Activated naive CD4-positive, alpha-beta T cell treated with anti-CD3 and anti-CD28 coated beads for 36 hours (primary cell): ENCODE results near the gene MLLT6. TPM values are rescaled to one million over a fixed set of nuclear protein-coding genes. Genes with fewer than 3 reads are reported as not detected.
A peak's percentile ranks its signal among the peaks of the same experiment; 100 is the strongest.

Experiments
- CTCF ChIA-PET: fragments of 350-600 bp; sonication (Branson Sonifier 250); formaldehyde crosslinking; loops from one replicate; lab custom pipeline; 2021; ENCODE audit warnings: antibody characterized with exemption; lab: Charles Lee
- DNase-seq: peaks from one replicate; pipeline ENCODE4 v3.0.0-alpha.2; 2020
- H3K27ac Mint-ChIP-seq: one replicate; pipeline ENCODE4 v1.8.0; 2021; ENCODE audit warnings: mild to moderate bottlenecking, mixed read lengths
- H3K27me3 Mint-ChIP-seq: one replicate; pipeline ENCODE4 v1.8.0; 2021; ENCODE audit warnings: low read depth, mixed read lengths
- H3K36me3 Mint-ChIP-seq: one replicate; pipeline ENCODE4 v1.8.0; 2021; ENCODE audit warnings: low read depth, mixed read lengths
- H3K4me1 Mint-ChIP-seq: one replicate; pipeline ENCODE4 v1.8.0; 2021; ENCODE audit warnings: low read depth, mixed read lengths
- H3K4me3 Mint-ChIP-seq: one replicate; pipeline ENCODE4 v1.8.0; 2021; ENCODE audit warnings: mild to moderate bottlenecking, moderate library complexity, mixed read lengths
- H3K9me3 Mint-ChIP-seq: one replicate; pipeline ENCODE4 v1.8.0; 2021; ENCODE audit warnings: mixed read lengths
- intact Hi-C: fragments of 100-400 bp; cut with micrococcal nuclease; formaldehyde crosslinking; loops from one replicate; pipeline ENCODE4 v1.15.1; 2023
- total RNA-seq, 2 experiments: library from RNA; stranded (reverse); gene quantifications; one replicate each; pipeline ENCODE4 v1.2.3, GENCODE V29; 2021

MLLT6 gene
- total RNA-seq, 2 experiments from 2014 or later = 170 to 177 TPM

DNA sequence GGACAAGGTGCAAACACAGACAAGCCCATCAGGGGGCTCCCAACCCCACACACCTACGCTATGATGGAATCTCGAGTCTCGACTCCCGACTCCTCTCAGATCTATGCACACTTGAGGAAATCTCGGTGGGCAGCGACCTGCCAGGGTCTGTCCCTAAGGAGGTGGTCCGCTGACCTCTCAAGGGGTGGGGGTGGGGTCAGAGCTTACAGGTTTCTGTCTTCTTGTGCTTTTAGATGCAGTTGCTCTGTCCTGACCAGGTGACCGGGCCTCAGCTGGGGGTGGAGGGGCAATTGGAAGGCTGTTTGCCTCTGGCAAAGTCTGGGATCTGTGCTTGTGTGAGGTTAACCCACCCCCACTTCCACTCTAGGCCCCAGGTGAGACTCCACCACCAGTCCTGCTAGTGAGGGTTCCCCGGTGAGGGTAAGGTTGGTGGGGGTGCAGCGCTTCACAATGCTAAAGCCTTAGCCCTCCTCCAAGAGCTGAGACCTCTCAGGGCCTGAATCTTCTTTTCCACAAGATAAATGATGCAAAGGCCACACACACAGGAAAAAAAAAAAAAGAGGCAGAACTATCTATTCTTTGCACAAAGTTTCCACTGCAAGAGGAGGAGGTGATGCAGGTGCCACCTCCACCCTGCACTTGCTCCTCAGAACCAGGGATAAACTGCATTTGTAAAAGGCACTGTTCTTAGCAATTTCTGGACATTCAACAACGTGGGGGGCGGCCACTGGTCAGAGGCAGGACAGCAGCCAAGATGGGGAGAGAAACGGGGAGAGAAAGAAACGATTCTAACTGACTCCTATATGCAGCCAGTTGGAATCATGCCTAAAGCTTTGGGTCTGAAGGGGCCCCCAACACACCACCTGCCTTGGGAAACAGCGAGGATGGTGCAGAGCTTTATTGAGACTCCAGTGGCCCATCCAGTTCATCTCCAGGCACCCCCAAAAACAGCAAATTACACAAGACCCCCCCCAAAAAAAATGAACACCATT, 29.2 kb downstream of the MLLT6 start:
- Mint-ChIP-seq H3K27me3 (no peaks in the 10 kb centered on the region), H3K9me3 (no peaks in the 10 kb centered on the region), H3K4me3 (no peak overlapping the region), H3K27ac (peak overlapping the region; percentile 79), H3K4me1 (peaks cover 49% of the 10 kb centered on the region), H3K36me3 (peaks cover 11% of the 10 kb centered on the region)
- CTCF ChIA-PET = interaction anchor here (0.6 to 4.8 kb wide), 29 partner anchors 8 to 680 kb away, joined by 3 to 60 read pairs (median 4); partner anchors contain the start of genes EPOP, MLLT6 and PSMB3
- intact Hi-C loops = loop anchor here (2.0 to 5.0 kb wide), 2 partner anchors 175 to 418 kb away; partner anchors contain the start of gene PLXDC1
- DNase-seq = peak; percentile 58

DNA sequence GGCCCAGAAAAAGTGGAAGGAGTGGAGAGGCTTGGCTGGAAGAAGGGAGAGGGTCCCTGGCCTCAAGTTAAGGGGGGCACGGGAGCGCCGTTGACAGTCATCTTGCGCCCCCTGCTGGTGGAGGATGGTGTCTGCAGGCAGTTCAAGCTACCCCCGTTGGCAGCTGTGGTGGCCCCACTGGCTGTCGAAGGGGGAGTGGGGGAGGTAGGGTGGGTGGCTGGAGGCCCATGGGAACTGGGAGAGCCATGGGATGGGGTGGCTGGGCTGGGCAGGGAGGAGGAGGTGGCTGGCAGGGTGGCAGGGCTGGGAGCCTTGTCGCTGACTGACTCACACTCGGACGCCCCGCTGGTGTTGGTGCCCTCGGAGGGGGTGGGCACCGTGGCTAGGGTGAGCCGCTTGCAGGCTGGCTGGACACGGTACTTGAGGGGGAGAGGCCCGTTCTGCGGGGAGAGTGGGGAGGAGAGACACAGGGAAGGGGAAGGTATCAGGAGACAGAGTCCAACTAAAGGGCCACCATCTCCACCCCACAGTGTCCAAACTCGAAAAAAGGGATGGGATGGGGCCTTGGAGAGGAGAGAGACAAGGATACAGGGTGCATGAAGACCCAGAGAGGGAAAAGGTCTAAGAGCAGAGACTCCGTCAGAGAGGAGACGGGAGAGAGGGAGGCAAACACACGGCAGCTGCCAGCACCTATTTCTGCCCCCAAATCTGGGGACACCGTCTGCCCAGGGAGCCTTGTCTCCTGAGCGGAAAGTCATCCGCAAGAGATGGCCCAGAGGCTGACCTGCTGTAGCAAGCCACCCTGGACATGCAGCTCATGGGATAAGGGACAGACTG, 30.3 kb downstream of the MLLT6 start:
- Mint-ChIP-seq H3K27me3 (no peaks in the 10 kb centered on the region), H3K4me1 (peaks cover 47% of the 10 kb centered on the region), H3K27ac (peak overlapping the region; percentile 37), H3K36me3 (peaks cover 11% of the 10 kb centered on the region), H3K9me3 (no peaks in the 10 kb centered on the region), H3K4me3 (no peak overlapping the region)
- intact Hi-C loops = loop anchor here (1.0 to 2.0 kb wide), 2 partner anchors 58 to 177 kb away; no protein-coding TSS in a partner anchor
- CTCF ChIA-PET = interaction anchor here (0.6 to 4.8 kb wide), 31 partner anchors 9 to 177 kb away, joined by 3 to 60 read pairs (median 4); partner anchors contain the start of genes EPOP, MLLT6 and PSMB3
- DNase-seq = peak; percentile 77

DNA sequence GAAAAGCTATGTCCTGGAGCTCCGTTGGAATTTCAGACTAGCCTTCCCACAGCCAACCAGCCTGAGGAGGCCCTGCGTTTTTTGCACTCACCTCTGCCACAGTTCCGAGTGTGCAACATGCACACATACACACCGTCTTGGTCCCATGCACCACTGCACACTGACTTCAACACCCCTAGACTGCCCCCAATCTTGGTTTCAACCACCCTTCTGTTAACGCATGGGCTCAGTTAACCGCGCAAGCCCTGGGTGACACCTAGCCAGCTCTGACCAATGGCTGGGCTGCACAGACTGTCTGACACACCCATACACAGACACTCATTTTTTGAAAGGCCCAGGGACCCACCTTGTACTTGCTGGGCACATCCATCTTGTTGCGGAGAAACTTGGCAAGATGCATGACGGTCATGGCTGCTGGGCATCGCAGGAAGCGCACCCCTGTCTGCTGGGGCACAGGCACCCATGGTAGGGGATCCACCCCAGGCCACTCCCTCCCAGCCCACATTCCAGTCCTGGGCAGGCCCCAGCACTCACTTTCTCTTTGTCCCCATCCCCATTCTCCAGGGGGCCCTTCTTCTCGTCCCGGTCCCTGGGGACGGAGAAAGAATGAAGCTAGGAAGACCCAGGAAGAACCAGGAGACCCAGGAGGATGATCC, 33.1 kb downstream of the MLLT6 start:
- H3K27me3 Mint-ChIP-seq = peaks cover 2% of the 10 kb centered on the region
- intact Hi-C loops = no loop called here
- no peak for DNase-seq
- no peak overlapping the region for H3K4me3 Mint-ChIP-seq
- no peaks in the 10 kb centered on the region for H3K9me3 Mint-ChIP-seq
- no peak overlapping the region for H3K27ac Mint-ChIP-seq
- peaks cover 3% of the 10 kb centered on the region for H3K36me3 Mint-ChIP-seq
- CTCF ChIA-PET = interaction anchor here (4.8 kb wide), 1 partner anchor 61 kb away, joined by 60 read pairs; no protein-coding TSS in a partner anchor
- H3K4me1 Mint-ChIP-seq = peaks cover 23% of the 10 kb centered on the region

DNA sequence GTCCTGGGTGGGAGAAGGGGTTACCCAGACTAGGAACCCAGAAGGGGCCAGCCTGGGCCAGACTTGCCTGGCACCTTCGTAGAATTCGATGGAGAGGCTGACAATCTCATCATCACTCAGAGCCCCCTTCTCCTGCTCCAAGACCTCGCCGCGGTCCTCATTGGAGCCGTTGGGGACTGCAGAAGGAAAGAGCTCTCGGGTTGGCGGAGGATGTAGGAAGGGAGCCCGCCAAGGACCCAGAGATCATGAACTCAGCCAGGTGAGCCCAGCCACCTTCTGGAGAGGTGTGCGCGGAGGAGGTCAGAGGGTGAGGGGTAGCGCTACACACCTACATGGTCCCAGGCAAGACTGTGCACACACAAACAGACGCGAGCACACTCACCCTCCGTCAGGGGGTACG, 33.6 kb downstream of the MLLT6 start:
- H3K27me3 Mint-ChIP-seq = peaks cover 2% of the 10 kb centered on the region
- no peak for DNase-seq
- peaks cover under 1% of the 10 kb centered on the region for H3K36me3 Mint-ChIP-seq
- CTCF ChIA-PET = interaction anchor here (4.8 kb wide), 1 partner anchor 61 kb away, joined by 60 read pairs; no protein-coding TSS in a partner anchor
- no peak overlapping the region for H3K4me3 Mint-ChIP-seq
- intact Hi-C loops = no loop called here
- H3K27ac Mint-ChIP-seq = no peak overlapping the region
- H3K4me1 Mint-ChIP-seq = peaks cover 19% of the 10 kb centered on the region
- no peaks in the 10 kb centered on the region for H3K9me3 Mint-ChIP-seq

DNA sequence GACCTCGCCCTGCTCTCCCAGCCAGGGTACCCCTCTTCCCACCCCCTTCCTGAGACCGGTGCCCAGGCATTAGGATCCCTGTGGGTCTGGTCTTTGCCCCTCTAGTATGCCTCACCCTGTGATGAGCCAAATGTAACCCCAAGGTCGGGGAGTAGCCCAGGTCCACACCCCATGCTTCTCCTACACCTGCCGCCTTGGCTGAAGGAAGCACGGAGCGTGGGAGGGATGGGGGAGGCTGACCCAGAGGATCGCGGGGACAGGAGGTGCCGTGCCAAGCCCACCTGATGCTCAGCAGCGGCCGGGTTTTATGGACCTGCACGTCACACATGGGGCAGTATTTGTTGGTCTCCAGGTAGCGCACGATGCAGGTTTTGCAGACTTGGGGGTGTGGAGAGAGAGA, 34.2 kb downstream of the MLLT6 start:
- peaks cover 2% of the 10 kb centered on the region for H3K27me3 Mint-ChIP-seq
- intact Hi-C loops = no loop called here
- H3K27ac Mint-ChIP-seq = no peak overlapping the region
- H3K4me3 Mint-ChIP-seq = no peak overlapping the region
- H3K36me3 Mint-ChIP-seq = no peaks in the 10 kb centered on the region
- DNase-seq = no peak
- no peaks in the 10 kb centered on the region for H3K9me3 Mint-ChIP-seq
- CTCF ChIA-PET = interaction anchor here (1.0 kb wide), 1 partner anchor 63 kb away, joined by 3 read pairs; no protein-coding TSS in a partner anchor
- peaks cover 13% of the 10 kb centered on the region for H3K4me1 Mint-ChIP-seq

DNA sequence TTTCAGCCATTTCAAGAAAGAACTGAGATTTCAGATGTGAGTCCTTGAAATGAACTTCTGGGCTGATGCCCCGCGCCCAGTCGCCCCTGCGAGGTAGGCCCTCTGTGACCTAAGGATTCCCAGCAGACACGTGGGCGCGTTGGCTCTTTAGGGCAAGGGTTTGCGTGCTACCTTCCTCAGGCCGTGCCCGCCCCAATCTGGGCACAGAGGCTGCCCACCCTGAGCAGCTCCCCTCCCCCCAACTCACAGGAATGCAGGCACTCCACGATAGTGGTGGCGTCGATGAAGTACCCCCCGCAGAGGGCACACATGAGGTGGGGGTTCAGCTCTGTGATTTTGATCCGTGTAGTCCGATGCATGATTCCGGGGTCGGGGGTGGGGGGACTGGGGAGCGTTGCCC, 35.0 kb downstream of the MLLT6 start:
- intact Hi-C loops = no loop called here
- Mint-ChIP-seq H3K36me3 (no peaks in the 10 kb centered on the region), H3K4me1 (peaks cover 5% of the 10 kb centered on the region), H3K9me3 (no peaks in the 10 kb centered on the region), H3K27me3 (peaks cover 8% of the 10 kb centered on the region), H3K27ac (no peak overlapping the region), H3K4me3 (no peak overlapping the region)
- no peak for DNase-seq
- CTCF ChIA-PET = interaction anchor here (1.0 kb wide), 1 partner anchor 63 kb away, joined by 3 read pairs; no protein-coding TSS in a partner anchor

DNA sequence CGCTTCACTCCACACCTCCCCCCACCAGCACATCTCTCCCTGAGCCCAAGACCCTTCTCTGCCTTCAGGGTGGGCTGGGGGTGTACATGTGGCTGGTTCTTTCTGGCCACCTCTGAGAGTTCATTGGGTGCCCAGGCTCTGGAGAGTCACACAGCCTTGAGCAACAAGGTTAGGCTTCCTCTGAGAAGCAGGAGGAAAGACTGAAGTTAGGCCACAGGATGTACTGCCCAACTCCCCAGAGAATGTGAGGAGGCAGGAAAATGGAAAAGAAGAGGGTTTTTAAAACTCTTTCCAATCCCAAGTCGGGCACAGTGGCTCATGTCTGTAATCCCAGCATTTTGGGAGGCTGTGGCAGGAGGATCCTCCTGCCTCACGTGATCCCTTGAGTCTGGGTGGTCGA, 35.7 kb downstream of the MLLT6 start:
- peaks cover under 1% of the 10 kb centered on the region for H3K4me1 Mint-ChIP-seq
- no peak overlapping the region for H3K27ac Mint-ChIP-seq
- CTCF ChIA-PET = no interaction called here
- peaks cover 12% of the 10 kb centered on the region for H3K27me3 Mint-ChIP-seq
- DNase-seq = no peak
- intact Hi-C loops = no loop called here
- H3K9me3 Mint-ChIP-seq = no peaks in the 10 kb centered on the region
- H3K36me3 Mint-ChIP-seq = no peaks in the 10 kb centered on the region
- no peak overlapping the region for H3K4me3 Mint-ChIP-seq

DNA sequence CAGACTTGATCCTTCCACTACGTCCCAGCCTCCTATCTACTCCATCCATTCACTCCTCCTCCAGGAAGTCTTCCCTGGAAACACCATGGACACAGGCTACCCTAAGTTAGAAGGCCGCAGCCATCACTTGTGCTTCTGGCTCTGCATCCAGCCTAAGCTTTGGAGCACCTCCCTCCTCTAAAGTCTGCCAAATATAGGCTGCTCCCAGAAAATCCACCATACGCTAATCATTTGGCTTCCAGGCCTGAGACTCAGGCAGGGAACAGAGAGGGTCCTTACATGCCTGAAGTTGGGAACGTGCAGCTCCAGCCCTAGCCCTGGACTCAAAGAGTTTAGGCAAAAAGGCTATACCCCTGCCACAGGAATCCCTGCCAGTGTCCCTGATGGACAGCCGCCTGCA, 36.4 kb downstream of the MLLT6 start:
- H3K27ac Mint-ChIP-seq = no peak overlapping the region
- H3K4me1 Mint-ChIP-seq = peaks cover 6% of the 10 kb centered on the region
- no peak overlapping the region for H3K4me3 Mint-ChIP-seq
- H3K9me3 Mint-ChIP-seq = no peaks in the 10 kb centered on the region
- no peaks in the 10 kb centered on the region for H3K36me3 Mint-ChIP-seq
- CTCF ChIA-PET = interaction anchor here (0.6 to 0.9 kb wide), 2 partner anchors 74 to 427 kb away, joined by 3 read pairs; no protein-coding TSS in a partner anchor
- DNase-seq = no peak
- intact Hi-C loops = no loop called here
- peaks cover 18% of the 10 kb centered on the region for H3K27me3 Mint-ChIP-seq

DNA sequence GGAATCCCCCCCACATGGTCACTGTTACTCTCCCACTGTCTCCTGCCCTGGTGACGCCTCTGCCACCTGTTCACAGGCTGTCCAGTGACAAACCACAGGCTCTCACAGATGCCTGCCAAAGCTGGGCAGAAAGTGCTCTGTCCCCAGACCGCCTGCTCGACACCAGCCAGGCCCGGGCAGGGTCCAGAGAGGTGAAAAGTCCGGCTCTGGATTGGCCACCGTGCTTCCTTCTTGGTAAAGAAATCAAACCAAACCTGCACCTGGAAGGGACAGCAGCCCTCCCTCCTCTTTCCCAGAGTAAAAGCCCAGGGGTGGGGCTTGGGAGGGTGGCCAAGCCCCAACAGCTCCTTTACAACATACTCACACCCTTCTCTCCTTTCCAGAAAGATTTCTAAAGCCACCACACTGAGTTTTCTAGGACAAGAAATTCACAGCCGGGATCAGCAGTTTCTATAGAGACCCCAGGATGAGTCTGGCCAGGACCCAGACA, 36.9 kb downstream of the MLLT6 start:
- Mint-ChIP-seq H3K4me1 (peaks cover 11% of the 10 kb centered on the region), H3K4me3 (no peak overlapping the region), H3K9me3 (no peaks in the 10 kb centered on the region), H3K27me3 (peaks cover 23% of the 10 kb centered on the region), H3K36me3 (no peaks in the 10 kb centered on the region), H3K27ac (no peak overlapping the region)
- DNase-seq = no peak
- intact Hi-C loops = no loop called here
- CTCF ChIA-PET = interaction anchor here (0.6 to 0.9 kb wide), 2 partner anchors 74 to 427 kb away, joined by 3 read pairs; no protein-coding TSS in a partner anchor

DNA sequence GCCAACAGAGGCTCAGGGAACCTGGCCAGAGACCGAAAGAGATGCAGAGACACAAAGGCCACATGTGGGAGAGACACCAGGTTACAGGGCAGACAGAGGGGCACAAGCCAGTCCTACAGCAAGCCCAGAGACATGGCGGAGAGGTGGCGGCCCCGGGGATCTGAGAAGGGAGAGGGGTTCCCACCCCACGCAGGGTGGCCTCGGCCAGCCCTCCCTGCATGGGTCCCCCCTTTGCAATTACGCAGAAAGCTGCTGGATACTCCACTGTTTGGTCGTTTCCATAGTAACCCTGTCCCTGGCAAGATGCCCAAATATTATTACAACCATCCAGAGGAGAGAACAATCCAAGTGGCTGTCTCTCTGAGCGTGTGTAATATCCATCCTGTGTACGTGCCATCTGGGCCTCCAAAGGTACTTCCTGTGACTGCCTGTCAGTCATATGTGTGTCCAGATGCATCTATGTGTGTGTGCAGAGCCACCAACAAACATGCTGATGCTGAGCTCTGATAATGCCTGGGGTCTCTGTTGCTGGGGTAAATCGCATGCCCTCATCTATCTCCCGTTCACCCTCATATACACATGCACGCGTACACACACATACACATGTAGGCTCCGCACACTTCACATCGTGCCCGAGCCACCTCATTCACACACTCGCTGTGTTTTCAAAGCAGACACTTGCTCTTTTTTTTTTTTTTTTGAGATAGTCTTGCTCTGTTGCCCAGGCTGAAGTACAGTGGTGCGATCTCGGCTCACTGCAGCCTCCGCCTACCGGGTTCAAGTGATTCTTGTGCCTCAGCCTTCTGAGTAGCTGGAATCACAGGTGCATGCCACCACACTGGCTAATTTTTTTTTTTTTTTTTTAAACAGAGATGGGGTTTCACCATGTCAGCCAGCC, 37.6 kb downstream of the MLLT6 start:
- DNase-seq = no peak
- Mint-ChIP-seq H3K27me3 (peaks cover 24% of the 10 kb centered on the region), H3K4me1 (peaks cover 11% of the 10 kb centered on the region), H3K9me3 (no peaks in the 10 kb centered on the region), H3K4me3 (no peak overlapping the region), H3K27ac (no peak overlapping the region), H3K36me3 (no peaks in the 10 kb centered on the region)
- CTCF ChIA-PET = interaction anchor here (0.9 kb wide), 1 partner anchor 75 kb away, joined by 3 read pairs; no protein-coding TSS in a partner anchor
- intact Hi-C loops = no loop called here
